ENCODE measurements around the gene NFKBIA.

DNA sequence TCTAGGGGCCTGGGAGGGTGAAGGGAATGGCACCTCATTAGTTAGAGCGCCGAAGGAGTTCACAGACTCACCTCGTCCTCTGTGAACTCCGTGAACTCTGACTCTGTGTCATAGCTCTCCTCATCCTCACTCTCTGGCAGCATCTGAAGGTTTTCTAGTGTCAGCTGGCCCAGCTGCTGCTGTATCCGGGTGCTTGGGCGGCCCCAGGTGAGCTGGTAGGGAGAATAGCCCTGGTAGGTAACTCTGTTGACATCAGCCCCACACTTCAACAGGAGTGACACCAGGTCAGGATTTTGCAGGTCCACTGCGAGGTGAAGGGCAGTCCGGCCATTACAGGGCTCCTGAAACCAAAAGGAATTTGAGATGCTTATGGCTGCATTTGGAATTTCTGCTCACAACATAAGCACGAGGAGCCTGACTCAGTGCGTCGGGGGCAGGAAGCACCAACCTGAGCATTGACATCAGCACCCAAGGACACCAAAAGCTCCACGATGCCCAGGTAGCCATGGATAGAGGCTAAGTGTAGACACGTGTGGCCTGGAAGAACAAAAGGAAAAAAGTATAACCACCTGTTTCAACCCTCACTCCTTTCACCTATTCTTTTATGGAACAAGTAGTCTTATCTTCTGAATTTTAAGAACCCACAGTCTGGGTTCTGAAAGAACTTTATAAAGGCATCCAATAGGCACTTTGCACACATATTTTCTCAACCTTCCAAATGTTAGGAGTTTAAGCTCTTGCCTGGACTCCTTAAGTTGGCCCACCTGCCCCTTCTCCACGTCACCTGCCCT, 2.0 kb downstream of the NFKBIA start:
- TF ChIP-seq EZH2 (IDR thresholded peaks at IDR 0.05; ENCODE audit: insufficient read depth, low read length), result no peak
- TF ChIP-seq, protein P1, sequence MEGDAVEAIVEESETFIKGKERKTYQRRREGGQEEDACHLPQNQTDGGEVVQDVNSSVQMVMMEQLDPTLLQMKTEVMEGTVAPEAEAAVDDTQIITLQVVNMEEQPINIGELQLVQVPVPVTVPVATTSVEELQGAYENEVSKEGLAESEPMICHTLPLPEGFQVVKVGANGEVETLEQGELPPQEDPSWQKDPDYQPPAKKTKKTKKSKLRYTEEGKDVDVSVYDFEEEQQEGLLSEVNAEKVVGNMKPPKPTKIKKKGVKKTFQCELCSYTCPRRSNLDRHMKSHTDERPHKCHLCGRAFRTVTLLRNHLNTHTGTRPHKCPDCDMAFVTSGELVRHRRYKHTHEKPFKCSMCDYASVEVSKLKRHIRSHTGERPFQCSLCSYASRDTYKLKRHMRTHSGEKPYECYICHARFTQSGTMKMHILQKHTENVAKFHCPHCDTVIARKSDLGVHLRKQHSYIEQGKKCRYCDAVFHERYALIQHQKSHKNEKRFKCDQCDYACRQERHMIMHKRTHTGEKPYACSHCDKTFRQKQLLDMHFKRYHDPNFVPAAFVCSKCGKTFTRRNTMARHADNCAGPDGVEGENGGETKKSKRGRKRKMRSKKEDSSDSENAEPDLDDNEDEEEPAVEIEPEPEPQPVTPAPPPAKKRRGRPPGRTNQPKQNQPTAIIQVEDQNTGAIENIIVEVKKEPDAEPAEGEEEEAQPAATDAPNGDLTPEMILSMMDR (IDR thresholded peaks at IDR 0.05; ENCODE audit: insufficient read depth, low read depth, low read length), result no peak

Data from astrocyte (in vitro differentiated cells and primary cell).